ENCODE results near the gene LAMP5. TPM values are rescaled to one million over a fixed set of nuclear protein-coding genes. Genes with fewer than 3 reads are reported as not detected.

Gene LAMP5
- total and polyA plus RNA-seq, 2 experiments from 2014 or later = 0.21 to 0.29 TPM

- DNase-seq (ENCODE audit: low spot score) = no peak
- Histone ChIP-seq H3F3A (replicated peaks; ENCODE audit: low read depth) (no peaks in the 10 kb centered on the region), H3K27ac (ENCODE audit: low read depth) (no peak overlapping the region), H2AFZ (no peak overlapping the region), H3K79me2 (replicated peaks; ENCODE audit: insufficient read depth) (no peaks in the 10 kb centered on the region), H3K4me1 (ENCODE audit: insufficient read depth) (no peaks in the 10 kb centered on the region), H3K4me2 (no peak overlapping the region), H4K20me1 (replicated peaks; ENCODE audit: insufficient read depth) (no peaks in the 10 kb centered on the region), H3K27me3 (ENCODE audit: insufficient read depth) (no peaks in the 10 kb centered on the region), H3K36me3 (ENCODE audit: insufficient read depth) (no peaks in the 10 kb centered on the region), H3K9me2 (ENCODE audit: insufficient read depth) (peaks cover 14% of the 10 kb centered on the region; the same call in 1 of the 2 replicates), H3K4me3 (no peak overlapping the region)
- ATAC-seq = no peak
- Mint-ChIP-seq H3K4me1 (peaks cover 3% of the 10 kb centered on the region; the same call in 1 of the 3 replicates), H3K9me3 (no peaks in the 10 kb centered on the region), H3K4me3 (no peak overlapping the region), H3K36me3 (ENCODE audit: low read depth) (no peaks in the 10 kb centered on the region), H3K27me3 (ENCODE audit: insufficient read depth, low read depth, poor library complexity) (peaks cover 7% of the 10 kb centered on the region), H3K27ac (no peak overlapping the region)
- TF ChIP-seq POLR2AphosphoS5 (IDR thresholded peaks at IDR 0.05; ENCODE audit: low read depth) (no peak), EZH2phosphoT487 (IDR thresholded peaks at IDR 0.05; ENCODE audit: unreplicated experiment) (no peak), EZH2 (IDR thresholded peaks at IDR 0.05; ENCODE audit: low read depth, unreplicated experiment) (no peak), ZNF462 (CRISPR knock-in tag; IDR thresholded peaks at IDR 0.05) (no peak), CTCF (conservative IDR thresholded peaks at IDR 0.05; ENCODE audit: low read depth in 2 of 2) (no peak), ZNF331 (CRISPR knock-in tag; IDR thresholded peaks at IDR 0.05; ENCODE audit: low read depth) (no peak), NANOG (IDR thresholded peaks at IDR 0.05; ENCODE audit: borderline replicate concordance) (no peak), ZNF114 (CRISPR knock-in tag; IDR thresholded peaks at IDR 0.05) (no peak), REST (IDR thresholded peaks at IDR 0.05; ENCODE audit: unreplicated experiment) (no peak), ETS1 (IDR thresholded peaks at IDR 0.05) (no peak), STAT1 (IDR thresholded peaks at IDR 0.05; ENCODE audit: unreplicated experiment) (no peak), JUNB (IDR thresholded peaks at IDR 0.05; ENCODE audit: unreplicated experiment) (no peak)
These were observed 23.8 kb upstream of the LAMP5 start for GRCh38 chr20:9490631-9491030.

Data from GM23338 (cell line).